H9 (cell line): ENCODE results near the gene CHD6. TPM values are rescaled to one million over a fixed set of nuclear protein-coding genes. Genes with fewer than 3 reads are reported as not detected.

Source experiments
- DNase-seq: peaks from one replicate; pipeline ENCODE4 v3.0.0-alpha.2; 2017
- H2AFZ ChIP-seq: one replicate; pipeline ENCODE4 v1.6.1; 2013; ENCODE audit warnings: mild to moderate bottlenecking, low read length, control low read depth, moderate library complexity
- H2AK5ac ChIP-seq: 2 replicates; pipeline ENCODE4 v1.6.1; 2013; ENCODE audit warnings: low read length, control low read depth, mixed read lengths; ENCODE audit not compliant: insufficient read length
- H2BK120ac ChIP-seq: one replicate; pipeline ENCODE4 v1.6.1; 2013; ENCODE audit warnings: low read depth, mild to moderate bottlenecking, low read length, control low read depth, inconsistent platforms; ENCODE audit not compliant: poor library complexity, severe bottlenecking
- H2BK12ac ChIP-seq: 2 replicates; pipeline ENCODE4 v1.6.1; 2013; ENCODE audit warnings: low read length, control low read depth, mixed read lengths, low read depth; ENCODE audit not compliant: insufficient read length
- H2BK15ac ChIP-seq: 2 replicates; pipeline ENCODE4 v1.6.1; 2013; ENCODE audit warnings: low read depth, low read length, control low read depth
- H2BK20ac ChIP-seq: one replicate; pipeline ENCODE4 v1.6.1; 2013; ENCODE audit warnings: low read depth, mild to moderate bottlenecking, low read length, control low read depth, inconsistent platforms; ENCODE audit not compliant: poor library complexity, severe bottlenecking
- H2BK5ac ChIP-seq: 2 replicates; pipeline ENCODE4 v1.6.1; 2013; ENCODE audit warnings: low read length, control low read depth, mixed read lengths; ENCODE audit not compliant: insufficient read length
- H3K14ac ChIP-seq: 2 replicates; pipeline ENCODE4 v1.6.1; 2013; ENCODE audit warnings: low read length, control low read depth; ENCODE audit not compliant: insufficient read depth
- H3K18ac ChIP-seq: 2 replicates; pipeline ENCODE4 v1.6.1; 2013; ENCODE audit warnings: low read depth, mild to moderate bottlenecking, mixed read lengths, low read length, control low read depth; ENCODE audit not compliant: insufficient read length
- H3K23ac ChIP-seq: 2 replicates; pipeline ENCODE4 v1.6.1; 2013; ENCODE audit warnings: low read length, control low read depth, mixed read lengths, low read depth; ENCODE audit not compliant: insufficient read length
- H3K23me2 ChIP-seq: 2 replicates; pipeline ENCODE4 v1.6.1; 2013; ENCODE audit warnings: low read depth, mild to moderate bottlenecking, mixed read lengths, low read length, control low read depth; ENCODE audit not compliant: insufficient read length, poor library complexity, severe bottlenecking
- H3K27ac ChIP-seq: 2 replicates; pipeline ENCODE4 v1.5.1; 2013; ENCODE audit warnings: low read length, control low read depth, mixed read lengths, low read depth; ENCODE audit not compliant: insufficient read length
- H3K27me3 ChIP-seq: 2 replicates; pipeline ENCODE4 v1.6.1; 2013; ENCODE audit warnings: low read length, control low read depth, inconsistent platforms; ENCODE audit not compliant: insufficient read depth
- H3K4ac ChIP-seq: 2 replicates; pipeline ENCODE4 v1.6.1; 2013; ENCODE audit warnings: low read depth, mild to moderate bottlenecking, control low read depth, inconsistent platforms, low read length, moderate library complexity
- H3K4me1 ChIP-seq: 2 replicates; pipeline ENCODE4 v1.6.1; 2013; ENCODE audit warnings: low read length, control low read depth, inconsistent platforms; ENCODE audit not compliant: insufficient read depth
- H3K4me2 ChIP-seq: 2 replicates; pipeline ENCODE4 v1.6.1; 2013; ENCODE audit warnings: low read length, control low read depth, mixed read lengths; ENCODE audit not compliant: insufficient read length, insufficient read depth
- H3K56ac ChIP-seq: 2 replicates; pipeline ENCODE4 v1.6.1; 2013; ENCODE audit warnings: low read depth, mild to moderate bottlenecking, mixed read lengths, low read length, control low read depth; ENCODE audit not compliant: insufficient read length
- H3K79me1 ChIP-seq: 2 replicates; pipeline ENCODE4 v1.6.1; 2013; ENCODE audit warnings: low read depth, mild to moderate bottlenecking, moderate library complexity, low read length, control low read depth, inconsistent platforms; ENCODE audit not compliant: insufficient read depth, poor library complexity, severe bottlenecking
- H3K79me2 ChIP-seq: 2 replicates; pipeline ENCODE4 v1.6.1; 2013; ENCODE audit warnings: low read length, control low read depth, inconsistent platforms; ENCODE audit not compliant: insufficient read depth
- H3K9ac ChIP-seq: 2 replicates; pipeline ENCODE4 v1.6.1; 2013; ENCODE audit warnings: low read length, control low read depth, mixed read lengths; ENCODE audit not compliant: insufficient read length; ENCODE audit errors: extremely low read depth
- H3K9me3 ChIP-seq: one replicate; pipeline ENCODE4 v1.6.1; 2013; ENCODE audit warnings: low read depth, low read length, inconsistent platforms; ENCODE audit not compliant: control insufficient read depth
- H3T11ph ChIP-seq: one replicate; pipeline ENCODE4 v1.6.1; 2013; ENCODE audit warnings: mild to moderate bottlenecking, low read length, control low read depth, inconsistent platforms
- H4K20me1 ChIP-seq: one replicate; pipeline ENCODE4 v1.6.1; 2013; ENCODE audit not compliant: control insufficient read depth, insufficient read length, insufficient read depth
- H4K5ac ChIP-seq: 2 replicates; pipeline ENCODE4 v1.6.1; 2013; ENCODE audit warnings: low read depth, mild to moderate bottlenecking, mixed read lengths, low read length, control low read depth; ENCODE audit not compliant: insufficient read length
- H4K8ac ChIP-seq: replicated peaks from 2 replicates; pipeline ENCODE4 v1.6.1; 2013; ENCODE audit warnings: low read length, control low read depth, mixed read lengths, low read depth; ENCODE audit not compliant: insufficient read length
- H4K91ac ChIP-seq: 2 replicates; pipeline ENCODE4 v1.6.1; 2013; ENCODE audit warnings: low read depth, mild to moderate bottlenecking, moderate library complexity, mixed read lengths, low read length, control low read depth; ENCODE audit not compliant: insufficient read length
- H3K27ac Mint-ChIP-seq, 3 experiments: 2 replicates in 2 of 3; 3 replicates in 1 of 3; pipeline ENCODE4 v1.8.0; 2020 to 2021; ENCODE audit warnings: mixed read lengths in 3 of 3, mild to moderate bottlenecking in 1 of 3, moderate library complexity in 1 of 3
- H3K27me3 Mint-ChIP-seq: 2 replicates; pipeline ENCODE4 v1.8.0; 2021; ENCODE audit warnings: low read depth, mild to moderate bottlenecking, moderate library complexity, mixed read lengths
- H3K36me3 Mint-ChIP-seq, 3 experiments: 2 replicates in 2 of 3; 3 replicates in 1 of 3; pipeline ENCODE4 v1.8.0; 2020 to 2021; ENCODE audit warnings: low read depth in 3 of 3, mixed read lengths in 3 of 3; ENCODE audit not compliant: insufficient read depth in 1 of 3
- H3K4me1 Mint-ChIP-seq, 2 experiments: 2 replicates each; pipeline ENCODE4 v1.8.0; 2020; ENCODE audit warnings: mixed read lengths in 2 of 2
- H3K4me3 Mint-ChIP-seq, 2 experiments: 2 replicates in 1 of 2; 3 replicates in 1 of 2; pipeline ENCODE4 v1.8.0; 2020 to 2021; ENCODE audit warnings: mild to moderate bottlenecking in 2 of 2, mixed read lengths in 2 of 2, moderate library complexity in 1 of 2
- H3K9me3 Mint-ChIP-seq, 2 experiments: 2 replicates in 1 of 2; 3 replicates in 1 of 2; pipeline ENCODE4 v1.8.0; 2020; ENCODE audit warnings: mild to moderate bottlenecking in 2 of 2, mixed read lengths in 2 of 2, moderate library complexity in 1 of 2
- CTCF ChIP-seq: fragments of 200-600 bp; sonication (generic); conservative IDR thresholded peaks from 3 replicates; pipeline ENCODE4 v1.8.0; 2021; ENCODE audit warnings: antibody characterized with exemption, mild to moderate bottlenecking
- WGBS: extraction: QIAGEN DNeasy Blood & Tissue Kit; methylation state at CpG from one replicate; pipeline ENCODE4 v1.1.7; 2013; ENCODE audit warnings: missing lambda C conversion rate, low lambda C conversion rate, mixed read lengths; ENCODE audit not compliant: insufficient read length; ENCODE audit errors: extremely low coverage; 5-methylcytosine and 5-hydroxymethylcytosine counted together
- total RNA-seq: library from RNA; stranded (reverse); gene quantifications from 2 replicates; pipeline ENCODE4 v1.2.1, GENCODE V29; 2021

The CHD6 gene
- total RNA-seq, 1 experiment from 2014 or later: 51.5 TPM

- Histone ChIP-seq H3T11ph (no peak overlapping the region), H2BK12ac (no peak overlapping the region), H3K9ac (no peak overlapping the region), H2BK120ac (no peak overlapping the region), H4K5ac (no peak overlapping the region), H2BK15ac (no peak overlapping the region), H4K20me1 (no peaks in the 10 kb centered on the region), H2BK5ac (no peak overlapping the region), H3K23me2 (no peaks in the 10 kb centered on the region), H4K91ac (no peak overlapping the region), H3K27me3 (no peaks in the 10 kb centered on the region), H3K79me1 (peaks cover 8% of the 10 kb centered on the region), H3K4me2 (no peak overlapping the region), H3K79me2 (peaks cover 4% of the 10 kb centered on the region; the same call in 1 of the 2 replicates), H2AFZ (no peak overlapping the region), H3K9me3 (no peaks in the 10 kb centered on the region), H2BK20ac (no peak overlapping the region), H3K14ac (no peak overlapping the region), H3K23ac (no peak overlapping the region), H3K4me1 (peaks cover 8% of the 10 kb centered on the region; the same call in 1 of the 2 replicates), H3K27ac (no peak overlapping the region), H3K18ac (no peak overlapping the region), H2AK5ac (no peak overlapping the region), H3K4ac (no peak overlapping the region), H4K8ac (no peak overlapping the region), H3K56ac (no peak overlapping the region)
- TF ChIP-seq CTCF: no peak
- no peak overlapping the region for H3K27ac Mint-ChIP-seq
- peaks cover 14 to 20% (median 15%) of the 10 kb centered on the region in 3 experiments for H3K36me3 Mint-ChIP-seq
- WGBS: no CpG with 5 or more reads among the region's 4 CpGs
- peaks cover 10 to 17% of the 10 kb centered on the region in 2 experiments for H3K4me1 Mint-ChIP-seq
- H3K4me3 Mint-ChIP-seq: no peak overlapping the region
- H3K9me3 Mint-ChIP-seq: peaks cover 6 to 8% of the 10 kb centered on the region in 2 experiments; a peak in 4 of 5 replicates
- DNase-seq: no peak
- no peaks in the 10 kb centered on the region for H3K27me3 Mint-ChIP-seq
Observed at GRCh38 chr20:41546535-41546934, 71.6 kb downstream of the CHD6 start.
